ENCODE results near the gene RNF34.
A peak's percentile ranks its signal among the peaks of the same experiment; 100 is the strongest.

GRCh38 chr12:121376754-121377697, 22.9 kb upstream of the RNF34 start:
- TF ChIP-seq HOXA5 (CRISPR knock-in tag; IDR thresholded peaks at IDR 0.05) (no peak), ZNF10 (CRISPR knock-in tag; IDR thresholded peaks at IDR 0.05; ENCODE audit: borderline replicate concordance, low read depth) (no peak), TEAD2 (CRISPR knock-in tag; IDR thresholded peaks at IDR 0.05) (no peak), CREB1 (IDR thresholded peaks at IDR 0.05) (no peak), CREB1 (CRISPR knock-in tag; IDR thresholded peaks at IDR 0.05) (0 out of 2 replicates have a peak, but pooled peaks have one; percentile 25), CTCF (CRISPR knock-in tag; IDR thresholded peaks at IDR 0.05) (no peak), EZH2 (conservative IDR thresholded peaks at IDR 0.05; ENCODE audit: low read depth, low read length) (no peak), ZNF317 (CRISPR knock-in tag; IDR thresholded peaks at IDR 0.05) (0 out of 2 replicates have a peak, but pooled peaks have one; percentile 18)
